ENCODE measurements around the gene ADGRA1.

DNA sequence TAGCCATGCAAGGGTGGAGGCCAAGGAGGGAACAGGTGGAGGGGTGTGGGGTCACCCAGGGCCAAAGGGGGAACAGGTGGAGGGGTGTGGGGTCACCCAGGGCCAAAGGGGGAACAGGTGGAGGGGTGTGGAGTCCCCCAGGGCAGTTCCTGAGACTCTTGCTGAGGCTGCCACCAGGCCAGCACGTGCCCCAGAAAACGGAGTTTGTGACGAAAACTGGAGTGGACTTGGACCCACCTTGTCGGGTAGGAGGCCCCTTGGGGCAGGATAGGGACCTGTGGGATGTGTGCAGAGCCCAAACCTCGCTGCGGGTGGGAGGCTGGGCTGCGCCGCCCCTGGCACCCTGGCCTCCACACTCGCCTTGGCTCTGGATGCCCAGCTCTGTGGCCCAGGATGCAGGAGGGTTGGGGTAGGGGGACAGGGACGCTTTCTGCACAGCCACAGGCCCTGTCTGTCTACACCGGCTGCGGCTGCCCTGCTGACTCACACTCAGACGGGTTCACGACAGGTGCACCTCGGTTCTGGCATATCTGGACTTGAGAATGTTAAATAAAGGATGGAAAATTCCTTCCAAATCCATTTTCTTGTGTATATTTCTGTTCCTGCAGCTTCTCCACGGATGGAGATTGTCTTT lies 562 bp upstream of the ADGRA1 start:
- TF ChIP-seq, protein P1, sequence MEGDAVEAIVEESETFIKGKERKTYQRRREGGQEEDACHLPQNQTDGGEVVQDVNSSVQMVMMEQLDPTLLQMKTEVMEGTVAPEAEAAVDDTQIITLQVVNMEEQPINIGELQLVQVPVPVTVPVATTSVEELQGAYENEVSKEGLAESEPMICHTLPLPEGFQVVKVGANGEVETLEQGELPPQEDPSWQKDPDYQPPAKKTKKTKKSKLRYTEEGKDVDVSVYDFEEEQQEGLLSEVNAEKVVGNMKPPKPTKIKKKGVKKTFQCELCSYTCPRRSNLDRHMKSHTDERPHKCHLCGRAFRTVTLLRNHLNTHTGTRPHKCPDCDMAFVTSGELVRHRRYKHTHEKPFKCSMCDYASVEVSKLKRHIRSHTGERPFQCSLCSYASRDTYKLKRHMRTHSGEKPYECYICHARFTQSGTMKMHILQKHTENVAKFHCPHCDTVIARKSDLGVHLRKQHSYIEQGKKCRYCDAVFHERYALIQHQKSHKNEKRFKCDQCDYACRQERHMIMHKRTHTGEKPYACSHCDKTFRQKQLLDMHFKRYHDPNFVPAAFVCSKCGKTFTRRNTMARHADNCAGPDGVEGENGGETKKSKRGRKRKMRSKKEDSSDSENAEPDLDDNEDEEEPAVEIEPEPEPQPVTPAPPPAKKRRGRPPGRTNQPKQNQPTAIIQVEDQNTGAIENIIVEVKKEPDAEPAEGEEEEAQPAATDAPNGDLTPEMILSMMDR (IDR thresholded peaks at IDR 0.05; ENCODE audit: insufficient read depth, low read length, poor library complexity, severe bottlenecking): no peak
- no peak for TF ChIP-seq EZH2phosphoT487 (conservative IDR thresholded peaks at IDR 0.05; ENCODE audit: low read length)
